ENCODE results near the gene NHSL1.

- TF ChIP-seq CTCF (IDR thresholded peaks at IDR 0.05) (no peak), EP300 (IDR thresholded peaks at IDR 0.05) (no peak)
These were observed 124.5 kb downstream of the NHSL1 start for GRCh38 chr6:138374815-138375214.

Measured in ovary (tissue), 3 donors.